Activated CD8-positive, alpha-beta memory T cell treated with anti-CD3 and anti-CD28 coated beads for 48 hours (primary cell): ENCODE measurements around the gene SGPP1.
"Not testable (repeated sequence)": the region's sequence is repeated elsewhere in the genome, so short reads cannot be mapped to it uniquely, and the experiment has no call there.

Experiments
- DNase-seq, 3 experiments: peaks; one replicate each; pipeline ENCODE4 v3.0.0-alpha.2; 2020; ENCODE audit warnings: low read depth in 2 of 3, low spot score in 2 of 3

Gene SGPP1

DNA sequence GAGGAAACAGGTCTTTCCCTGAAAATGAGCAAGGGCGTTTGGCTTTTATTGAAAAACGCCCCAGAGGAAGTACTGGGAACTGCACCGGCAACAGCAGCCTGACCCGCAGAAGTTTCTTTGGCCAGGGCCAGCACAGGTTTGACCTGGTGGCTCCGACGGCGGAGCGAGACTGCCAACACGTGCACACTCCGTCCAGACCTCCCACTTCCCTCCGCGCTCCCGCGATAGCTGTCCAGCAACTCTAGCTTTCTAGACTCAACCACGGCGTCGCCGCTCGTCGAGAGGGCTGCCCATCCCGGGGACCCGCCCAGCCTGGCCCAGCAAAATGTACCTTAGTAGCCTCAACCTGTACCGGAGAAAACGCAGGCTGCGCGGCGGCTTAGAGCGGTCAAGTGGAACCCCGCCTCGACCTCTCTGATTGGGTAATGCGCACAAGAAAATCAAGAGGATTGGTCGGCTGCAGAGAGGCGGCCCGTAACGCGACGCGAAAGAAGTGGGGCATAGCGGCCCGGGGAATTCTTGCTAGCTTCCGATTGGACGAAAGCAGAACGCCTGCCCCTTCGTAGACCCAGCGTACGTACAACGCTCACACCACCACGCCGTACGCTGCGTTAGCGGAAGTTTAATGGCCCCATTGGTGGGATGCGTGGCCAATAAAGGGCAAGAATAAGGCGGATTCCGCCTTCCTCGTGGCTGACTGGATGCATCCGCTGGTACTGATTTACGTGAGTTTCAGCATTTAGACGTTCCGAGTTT, 86.2 kb downstream of the SGPP1 start, which contains the start of gene WDR89:
WDR89 (minus strand) TSS at position 399 of the 756 bp plus-strand sequence. CDS start 41,929 bp downstream, outside the sequence.
- peak; percentile 80 to 90 (median 87) for DNase-seq

DNA sequence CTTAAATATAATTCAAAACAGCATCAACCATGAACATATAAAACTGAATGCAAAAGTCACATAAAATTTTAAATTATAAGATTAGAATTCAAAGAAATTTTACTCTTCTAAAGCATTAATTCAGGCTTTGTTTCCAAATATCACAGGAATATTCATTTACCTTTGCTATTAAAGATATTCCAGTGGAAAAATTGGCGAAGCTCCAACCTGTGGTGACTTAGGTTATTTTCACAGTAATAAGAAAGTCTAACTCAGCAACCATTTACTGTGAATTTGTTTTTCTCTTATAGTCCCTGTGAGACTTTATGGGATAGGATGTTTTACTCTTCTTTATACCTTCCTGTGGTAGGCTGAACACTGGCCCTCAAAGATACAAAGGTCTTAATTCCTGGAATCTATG, 89.4 kb downstream of the SGPP1 start:
- no peak for DNase-seq

DNA sequence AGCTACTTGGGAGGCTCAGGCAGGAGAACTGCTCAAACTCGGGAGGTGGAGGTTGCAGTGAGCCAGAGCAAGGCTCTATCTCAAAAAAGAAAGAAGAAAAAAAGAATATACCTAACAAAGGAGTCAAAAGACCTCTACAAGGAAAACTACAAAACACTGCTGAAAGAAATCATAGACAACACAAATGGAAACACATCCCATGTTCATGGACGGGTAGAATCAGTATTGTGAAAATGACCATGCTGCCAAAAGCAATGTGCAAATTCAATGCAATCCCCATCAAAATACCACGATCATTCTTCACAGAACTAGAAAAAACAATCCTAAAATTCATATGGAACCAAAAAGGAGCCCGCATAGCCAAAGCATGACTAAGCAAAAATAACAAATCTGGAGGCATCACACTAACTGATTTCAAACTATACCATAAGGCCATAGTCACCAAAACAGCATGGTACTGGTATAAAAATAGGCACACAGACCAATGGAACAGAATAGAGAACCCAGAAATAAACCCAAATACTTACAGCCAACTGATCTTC, 91.7 kb downstream of the SGPP1 start:
- not testable (repeated sequence) for DNase-seq
